Upper lobe of left lung (tissue), 4 donors: Measurements from ENCODE around the gene NR3C2.

Source experiments
- CTCF ChIP-seq, 6 experiments: fragments of 450-650 bp in 4 of 6; fragments of 200-600 bp in 2 of 6; sonication (generic) in 2 of 6; IDR thresholded peaks; one replicate each; pipeline ENCODE4 v1.5.1; 2016 to 2019; ENCODE audit warnings: antibody characterized with exemption in 6 of 6
- EP300 ChIP-seq, 4 donors: sonication (generic); formaldehyde crosslinking; IDR thresholded peaks; one replicate each; pipeline ENCODE4 v1.5.1; 2017; ENCODE audit warnings: antibody characterized with exemption in 4 of 4, control low read depth in 2 of 4
- POLR2A ChIP-seq, 4 donors: fragments of 450-650 bp; IDR thresholded peaks; one replicate each; pipeline ENCODE4 v1.5.1; 2016 to 2017; ENCODE audit warnings: antibody characterized with exemption in 4 of 4, mild to moderate bottlenecking in 2 of 4
- POLR2AphosphoS5 ChIP-seq, 2 donors: sonication (generic); formaldehyde crosslinking; IDR thresholded peaks; one replicate each; pipeline ENCODE4 v1.5.1; 2017; ENCODE audit warnings: antibody characterized with exemption in 2 of 2

GRCh38 chr4:148159793-148160192, 282.4 kb downstream of the NR3C2 start:
- TF ChIP-seq CTCF (IDR thresholded peaks at IDR 0.05) (no peak), POLR2A (IDR thresholded peaks at IDR 0.05) (no peak), POLR2AphosphoS5 (IDR thresholded peaks at IDR 0.05) (no peak), EP300 (IDR thresholded peaks at IDR 0.05) (no peak)
